ACHN (cell line): ENCODE results near the gene NSMF.

ENCODE experiments used
- DNase-seq: peaks from one replicate; pipeline ENCODE4 v3.0.0-alpha.2; 2015
- in situ Hi-C: cut with HindIII; loops from 2 replicates; pipeline ENCODE4 v1.10.0; 2017; ENCODE audit warnings: low sequenced_read_pairs, low pct_ligation_motif_present, low pct_unique_long_range_greater_than_20kb

NSMF gene

GRCh38 chr9:137462396-137462985 lies 3.4 kb upstream of the NSMF start:
- in situ Hi-C loops = no loop called here
- DNase-seq = no peak

- in situ Hi-C loops = no loop called here
- no peak for DNase-seq
Measured at GRCh38 chr9:137461663-137462395, 2.7 kb upstream of the NSMF start.

GRCh38 chr9:137461316-137461662 lies 2.2 kb upstream of the NSMF start:
- DNase-seq = no peak
- in situ Hi-C loops = no loop called here

GRCh38 chr9:137460363-137461315 lies 1.5 kb upstream of the NSMF start:
- no peak for DNase-seq
- in situ Hi-C loops = no loop called here

GRCh38 chr9:137459601-137460362 lies 648 bp upstream of the NSMF start:
- in situ Hi-C loops = no loop called here
- no peak for DNase-seq

- peak; percentile 22 for DNase-seq
- in situ Hi-C loops = no loop called here
Measured at GRCh38 chr9:137458194-137459151, 661 bp downstream of the NSMF start.

- no peak for DNase-seq
- in situ Hi-C loops = no loop called here
Measured at GRCh38 chr9:137457406-137458193, 1.5 kb downstream of the NSMF start.

GRCh38 chr9:137456864-137457405 lies 2.2 kb downstream of the NSMF start:
- in situ Hi-C loops = no loop called here
- DNase-seq = no peak

GRCh38 chr9:137456061-137456863 lies 2.9 kb downstream of the NSMF start:
- in situ Hi-C loops = no loop called here
- no peak for DNase-seq

GRCh38 chr9:137455359-137455991 lies 3.7 kb downstream of the NSMF start:
- no peak for DNase-seq
- in situ Hi-C loops = no loop called here

- no peak for DNase-seq
- in situ Hi-C loops = no loop called here
Measured at GRCh38 chr9:137454597-137455358, 4.4 kb downstream of the NSMF start.

- in situ Hi-C loops = no loop called here
- DNase-seq = no peak
Measured at GRCh38 chr9:137454145-137454596, 5.0 kb downstream of the NSMF start.

- no peak for DNase-seq
- in situ Hi-C loops = no loop called here
Measured at GRCh38 chr9:137453643-137454081, 5.5 kb downstream of the NSMF start.

GRCh38 chr9:137452761-137453642 lies 6.1 kb downstream of the NSMF start:
- no peak for DNase-seq
- in situ Hi-C loops = no loop called here
